GM19023 (cell line): ENCODE measurements around the gene UGT1A9.

Experiments used
- ATAC-seq: cut with Tn5 transposase; IDR thresholded peaks from one replicate; pipeline ENCODE4 v1.9.1; 2021; ENCODE audit warnings: mild to moderate bottlenecking, moderate library complexity; ENCODE audit not compliant: unreplicated experiment

UGT1A9 gene

DNA sequence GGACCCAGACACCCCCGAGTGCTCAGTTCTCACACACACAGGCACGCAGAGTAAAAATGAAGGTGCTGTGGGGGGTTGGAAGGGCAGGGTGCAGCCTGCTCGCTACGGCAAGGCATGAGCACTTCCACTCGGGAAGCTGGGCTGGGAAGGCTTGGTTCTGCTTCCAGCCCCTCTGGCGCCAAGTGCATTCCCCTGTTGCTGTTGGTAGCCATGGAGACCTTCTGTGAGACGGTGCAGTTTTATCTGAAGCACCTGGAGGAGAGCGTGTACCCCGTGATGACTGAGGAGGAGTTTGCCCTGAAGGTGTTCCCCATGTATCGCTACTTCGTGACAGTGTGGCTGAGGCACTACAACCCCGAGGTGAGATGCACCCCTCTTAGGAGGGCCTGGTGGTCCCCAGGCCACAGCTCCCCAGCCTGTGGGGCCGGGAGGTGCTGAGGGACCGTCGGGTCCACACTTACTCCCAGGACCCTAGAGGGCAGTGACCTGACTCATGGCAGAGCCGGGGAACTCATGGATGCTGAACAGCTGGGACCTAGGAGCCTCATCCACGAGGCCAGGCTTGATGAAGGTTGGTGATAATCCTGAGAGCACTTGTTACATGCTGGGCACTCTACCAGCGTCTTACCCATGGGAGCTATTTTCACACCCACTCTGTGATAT is 121.9 kb downstream of the UGT1A9 start:
- ATAC-seq, result no peak

- no peak for ATAC-seq
Measured at GRCh38 chr2:233794128-233794658, 122.5 kb downstream of the UGT1A9 start.

- no peak for ATAC-seq
Measured at GRCh38 chr2:233795735-233796171, 124.1 kb downstream of the UGT1A9 start.

GRCh38 chr2:233796254-233796653 is 124.6 kb downstream of the UGT1A9 start:
- ATAC-seq, result no peak

- ATAC-seq, result no peak
Measured at GRCh38 chr2:233798335-233799086, 126.8 kb downstream of the UGT1A9 start.

DNA sequence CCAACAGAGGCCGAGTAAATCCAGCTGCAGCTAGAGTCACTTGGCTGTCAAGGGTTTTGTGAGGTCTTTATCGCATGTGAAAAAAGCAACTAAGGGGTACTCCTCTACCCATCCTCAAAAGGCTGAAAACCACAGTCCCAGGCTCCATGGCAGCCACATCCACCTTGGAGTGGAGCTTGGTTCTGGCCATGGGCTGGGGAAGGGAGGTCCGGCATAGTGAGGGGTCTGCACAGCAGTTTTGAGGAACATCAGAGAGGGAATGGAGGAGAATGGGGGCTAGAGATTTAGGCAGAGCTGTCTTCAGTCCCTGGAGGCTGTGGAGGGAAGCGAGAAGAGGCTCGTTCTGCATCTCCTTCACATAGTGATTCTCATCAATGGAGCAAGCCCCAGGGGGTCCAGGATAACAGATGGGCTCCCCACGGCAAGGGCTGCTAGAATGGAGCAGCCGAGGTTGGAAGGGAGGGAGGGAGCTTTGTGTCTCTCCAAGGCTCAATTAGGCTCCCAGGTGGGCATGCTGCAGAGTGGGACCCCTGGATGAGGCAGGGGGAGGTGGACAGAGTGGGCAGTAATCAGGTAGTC is 127.5 kb downstream of the UGT1A9 start:
- no peak for ATAC-seq

- no peak for ATAC-seq
Measured at GRCh38 chr2:233799716-233800115, 128.0 kb downstream of the UGT1A9 start.

DNA sequence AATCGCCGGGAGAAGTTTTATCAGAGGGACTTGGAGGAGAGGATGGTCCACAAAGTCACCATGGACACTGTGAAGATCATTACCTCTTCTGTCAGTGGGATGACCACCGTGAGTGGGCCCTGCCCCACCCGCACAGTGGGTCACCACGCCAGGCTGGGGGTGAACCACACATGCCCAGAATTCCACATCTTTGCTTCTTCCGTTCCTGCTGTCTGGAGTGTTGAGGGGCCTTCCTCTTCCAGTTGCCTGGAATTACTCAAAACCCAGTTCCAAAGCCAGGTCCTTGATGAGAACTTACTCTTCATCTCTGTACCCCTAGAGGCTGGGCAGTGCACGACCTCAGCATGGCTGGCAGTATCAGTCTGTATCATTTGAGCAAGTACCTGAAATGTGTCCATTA is 128.5 kb downstream of the UGT1A9 start:
- no peak for ATAC-seq

GRCh38 chr2:233801357-233802131 is 129.8 kb downstream of the UGT1A9 start:
- ATAC-seq, result no peak

GRCh38 chr2:233802132-233802815 is 130.6 kb downstream of the UGT1A9 start:
- no peak for ATAC-seq

- ATAC-seq, result no peak
Measured at GRCh38 chr2:233803292-233803911, 131.7 kb downstream of the UGT1A9 start.

DNA sequence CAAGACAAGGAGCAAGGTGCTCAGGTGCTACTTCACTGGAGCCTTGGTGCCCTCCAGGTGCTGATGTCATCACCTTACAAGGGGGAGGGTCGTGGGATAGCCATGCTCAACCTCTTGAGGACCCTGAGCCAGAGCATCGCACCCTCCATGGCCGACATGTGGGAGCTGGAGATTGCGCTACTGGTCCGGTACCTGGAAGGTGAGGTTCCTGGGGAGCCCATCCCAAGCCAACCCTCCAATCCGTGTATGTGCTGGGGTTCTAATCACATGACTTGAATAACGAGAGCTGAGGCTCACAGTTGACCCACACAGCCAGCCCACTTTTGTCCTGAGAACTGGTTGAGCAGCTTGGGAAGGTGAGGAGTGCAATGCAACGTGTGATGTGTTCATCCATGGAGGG is 132.3 kb downstream of the UGT1A9 start:
- no peak for ATAC-seq

DNA sequence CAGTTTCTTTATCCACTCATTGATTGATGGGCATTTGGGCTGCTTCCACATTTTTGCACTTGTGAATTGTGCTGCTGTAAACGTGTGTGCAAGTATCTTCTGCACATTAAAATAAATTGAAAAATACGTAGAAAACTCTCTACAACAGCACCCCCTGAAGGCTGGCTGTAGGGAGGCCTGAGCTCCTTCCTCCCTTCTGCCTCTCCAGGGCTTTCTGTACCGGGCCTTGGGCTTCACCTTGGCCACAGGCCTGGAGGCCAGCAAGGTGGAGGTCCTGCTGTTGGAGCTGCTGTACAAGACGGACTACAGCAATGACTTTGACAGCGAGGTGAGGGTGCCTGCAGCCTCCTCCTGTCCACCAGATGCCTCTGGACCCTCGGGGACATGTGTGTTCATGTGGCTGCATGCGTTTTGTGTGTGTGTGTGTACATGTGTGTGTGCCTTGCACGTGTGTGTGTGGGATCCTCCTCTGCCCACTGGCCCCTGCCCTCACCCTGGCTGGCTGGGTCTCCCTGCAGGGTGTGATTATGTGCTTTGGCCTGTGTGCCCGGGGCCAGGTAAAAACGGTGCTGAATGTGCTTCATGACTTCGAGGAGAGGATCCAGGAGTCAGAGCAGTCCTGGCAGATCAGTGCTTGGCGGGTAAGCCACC is 135.6 kb downstream of the UGT1A9 start:
- ATAC-seq, result no peak

DNA sequence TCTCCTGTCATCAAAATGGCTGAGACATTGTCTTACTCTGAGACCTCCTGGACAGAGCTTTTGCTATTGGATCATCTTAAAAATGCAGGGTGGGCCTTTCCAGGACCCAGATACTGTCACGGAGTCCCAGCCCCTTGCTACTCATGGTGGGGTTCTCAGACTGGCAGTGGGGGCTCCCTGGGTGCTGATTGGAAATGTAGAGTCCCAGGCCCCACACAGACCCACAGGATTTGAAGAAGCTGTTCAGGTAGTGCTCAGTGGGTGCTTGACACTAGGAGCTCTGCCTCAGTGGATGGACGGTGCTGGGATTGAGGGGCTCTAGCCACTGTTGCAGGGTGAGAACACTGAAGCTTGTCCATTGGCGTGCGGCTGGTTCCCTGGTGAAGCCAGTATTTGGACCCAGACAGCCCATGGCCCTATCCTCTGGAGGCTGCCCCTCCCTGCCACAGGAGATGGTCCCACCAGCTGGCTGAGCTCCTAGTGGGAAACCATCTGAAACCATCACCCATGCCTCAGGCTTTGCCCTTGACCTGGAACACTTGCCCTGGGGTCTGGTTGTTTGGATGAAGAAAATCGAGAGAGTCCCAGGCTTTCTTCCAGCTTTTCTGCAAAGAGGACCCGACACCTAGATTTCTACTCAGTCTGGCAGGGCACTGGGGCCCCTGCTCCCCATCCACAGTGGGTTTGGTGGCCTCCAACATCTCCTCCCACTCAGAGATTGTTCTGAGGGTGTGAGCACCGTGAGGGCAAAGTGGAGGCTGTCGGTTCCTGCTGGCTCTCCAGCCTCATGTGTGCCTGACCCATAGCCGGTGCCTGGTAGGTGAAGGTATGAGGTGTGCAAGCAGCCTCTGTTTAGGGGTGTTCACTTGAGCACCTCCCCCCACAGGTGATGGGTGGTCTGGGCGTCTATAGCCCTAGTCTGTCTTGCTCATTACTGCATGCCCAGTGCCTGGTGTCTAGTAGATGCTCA is 136.6 kb downstream of the UGT1A9 start:
- no peak for ATAC-seq

GRCh38 chr2:233810385-233810784 is 138.7 kb downstream of the UGT1A9 start:
- no peak for ATAC-seq

DNA sequence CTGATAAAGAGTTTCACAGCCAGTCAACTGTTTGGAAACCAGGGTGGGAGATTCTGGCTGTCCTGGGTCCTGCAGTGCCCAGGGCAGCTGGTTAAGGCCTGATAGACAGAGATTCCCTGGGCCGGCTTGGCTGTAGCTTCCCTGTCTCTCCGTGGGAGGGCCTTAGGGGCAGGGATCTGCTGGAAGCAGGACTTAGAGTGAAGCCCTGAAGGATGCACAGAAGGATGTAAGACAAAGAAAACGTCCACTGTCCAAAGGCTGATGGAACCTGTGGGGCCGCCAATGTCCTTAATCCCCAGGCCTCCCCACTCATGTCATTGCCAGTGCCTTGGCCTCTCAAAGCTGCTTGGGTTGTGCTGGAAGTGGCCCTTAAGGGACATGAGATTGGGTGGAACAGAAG is 139.4 kb downstream of the UGT1A9 start:
- no peak for ATAC-seq

- ATAC-seq, result no peak
Measured at GRCh38 chr2:233811732-233812131, 140.0 kb downstream of the UGT1A9 start.

- no peak for ATAC-seq
Measured at GRCh38 chr2:233813236-233814055, 141.7 kb downstream of the UGT1A9 start.
